Spinal cord (tissue), 10 donors: ENCODE results near the gene MRPL10. TPM values are rescaled to one million over a fixed set of nuclear protein-coding genes. Genes with fewer than 3 reads are reported as not detected.
A peak's percentile ranks its signal among the peaks of the same experiment; 100 is the strongest.

Experiments used
- DNase-seq, 6 donors: peaks; one replicate each; pipeline versions ENCODE4 v3.0.0 to v3.0.0-alpha.2; 2013 to 2015; ENCODE audit warnings: low spot score in 6 of 6, low read depth in 4 of 6
- H3K27ac ChIP-seq: one replicate; pipeline ENCODE4 v1.5.1; 2013; ENCODE audit warnings: low read depth, low read length, control low read depth
- H3K27me3 ChIP-seq: one replicate; pipeline ENCODE4 v1.6.1; 2013; ENCODE audit warnings: low read length; ENCODE audit not compliant: control insufficient read depth, insufficient read depth
- H3K36me3 ChIP-seq: one replicate; pipeline ENCODE4 v1.6.1; 2013; ENCODE audit warnings: low read length; ENCODE audit not compliant: control insufficient read depth, insufficient read depth
- H3K4me1 ChIP-seq: one replicate; pipeline ENCODE4 v1.6.1; 2013; ENCODE audit warnings: low read length; ENCODE audit not compliant: control insufficient read depth, insufficient read depth
- H3K4me3 ChIP-seq: one replicate; pipeline ENCODE4 v1.5.1; 2013; ENCODE audit warnings: low read depth, low read length, control low read depth
- H3K9me3 ChIP-seq: one replicate; pipeline ENCODE4 v1.6.1; 2013; ENCODE audit warnings: low read length; ENCODE audit not compliant: control insufficient read depth, insufficient read depth
- WGBS: methylation state at CpG from one replicate; pipeline ENCODE4 v1.1.5; 2013; ENCODE audit warnings: missing lambda C conversion rate; ENCODE audit not compliant: insufficient coverage; 5-methylcytosine and 5-hydroxymethylcytosine counted together
- polyA plus RNA-seq, 2 donors: library from polyadenylated mRNA; unstranded; fragments of 120-200 nt; gene quantifications; one replicate each; pipeline ENCODE4 v1.2.1, GENCODE V29; 2013; ENCODE audit not compliant: insufficient read length in 2 of 2
- total RNA-seq, 2 donors: library from RNA; depleted of rRNA in 1 of 2; stranded (reverse); fragments of 120-200 nt in 1 of 2; fragments of >200 nt in 1 of 2; gene quantifications; one replicate each; pipeline versions ENCODE4 v1.2.3 to v1.2.4, GENCODE V29; 2013 to 2014
- donor health status: healthy.

Gene MRPL10
- total and polyA plus RNA-seq, 4 donors = 10.6 to 40.8 (median 33.8) TPM

GRCh38 chr17:47848198-47848513 is 16.8 kb upstream of the MRPL10 start:
- Histone ChIP-seq H3K36me3 (peaks cover 3% of the 10 kb centered on the region), H3K27ac (no peak overlapping the region), H3K4me1 (peaks cover 40% of the 10 kb centered on the region), H3K4me3 (no peak overlapping the region), H3K9me3 (no peaks in the 10 kb centered on the region), H3K27me3 (peaks cover 80% of the 10 kb centered on the region)
- WGBS = 9% methylated on average over 20 of the region's 23 CpGs
- DNase-seq = no peak

DNA sequence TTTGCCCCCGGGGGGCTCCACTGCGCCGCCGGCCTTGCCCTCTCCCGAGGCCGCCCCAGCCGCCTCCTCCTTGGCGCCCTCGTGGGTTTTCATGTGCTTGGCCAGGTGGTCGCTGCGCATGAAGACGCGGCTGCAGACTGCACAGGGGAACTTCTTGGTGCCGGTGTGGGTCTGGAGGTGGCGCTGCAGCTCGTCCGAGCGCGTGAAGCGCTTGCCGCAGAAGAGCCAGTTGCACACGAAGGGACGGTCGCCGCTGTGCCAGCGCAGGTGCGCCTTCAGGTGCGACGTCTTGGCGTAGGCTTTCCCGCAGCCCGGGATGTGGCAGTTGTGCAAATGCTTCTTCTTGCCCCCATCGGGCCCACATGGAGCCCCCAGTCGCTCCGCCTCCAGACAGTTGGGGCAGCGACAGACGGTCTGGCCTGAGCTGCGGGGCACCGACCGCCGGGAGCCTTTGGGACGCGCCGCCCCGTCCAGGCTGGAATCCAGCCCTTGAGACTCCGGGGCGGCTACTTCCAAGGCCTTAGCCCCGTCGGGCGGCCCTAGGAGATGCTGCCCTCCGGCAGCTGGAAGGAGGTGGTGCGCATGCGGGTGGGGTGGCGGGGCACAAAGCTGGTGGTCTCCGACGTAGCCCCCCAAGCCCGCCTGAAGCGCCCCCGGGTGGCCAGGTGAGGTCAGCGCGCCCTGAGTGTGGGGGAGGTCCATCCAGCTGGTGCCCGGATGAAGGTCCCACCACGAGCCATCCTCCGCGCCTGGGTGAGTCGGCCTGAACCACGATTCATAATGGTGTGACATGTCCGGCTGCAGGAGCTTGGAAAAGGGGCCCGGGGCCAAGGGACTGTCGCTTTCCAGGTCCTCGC is 16.2 kb upstream of the MRPL10 start:
- H3K27ac ChIP-seq = no peak overlapping the region
- peaks cover 74% of the 10 kb centered on the region for H3K27me3 ChIP-seq
- 9% methylated on average over 71 of the region's 71 CpGs for WGBS
- no peak overlapping the region for H3K4me3 ChIP-seq
- peak in 1 of 6 donors; percentile 34 for DNase-seq
- H3K4me1 ChIP-seq = peaks cover 42% of the 10 kb centered on the region
- H3K9me3 ChIP-seq = no peaks in the 10 kb centered on the region
- peaks cover 3% of the 10 kb centered on the region for H3K36me3 ChIP-seq

DNA sequence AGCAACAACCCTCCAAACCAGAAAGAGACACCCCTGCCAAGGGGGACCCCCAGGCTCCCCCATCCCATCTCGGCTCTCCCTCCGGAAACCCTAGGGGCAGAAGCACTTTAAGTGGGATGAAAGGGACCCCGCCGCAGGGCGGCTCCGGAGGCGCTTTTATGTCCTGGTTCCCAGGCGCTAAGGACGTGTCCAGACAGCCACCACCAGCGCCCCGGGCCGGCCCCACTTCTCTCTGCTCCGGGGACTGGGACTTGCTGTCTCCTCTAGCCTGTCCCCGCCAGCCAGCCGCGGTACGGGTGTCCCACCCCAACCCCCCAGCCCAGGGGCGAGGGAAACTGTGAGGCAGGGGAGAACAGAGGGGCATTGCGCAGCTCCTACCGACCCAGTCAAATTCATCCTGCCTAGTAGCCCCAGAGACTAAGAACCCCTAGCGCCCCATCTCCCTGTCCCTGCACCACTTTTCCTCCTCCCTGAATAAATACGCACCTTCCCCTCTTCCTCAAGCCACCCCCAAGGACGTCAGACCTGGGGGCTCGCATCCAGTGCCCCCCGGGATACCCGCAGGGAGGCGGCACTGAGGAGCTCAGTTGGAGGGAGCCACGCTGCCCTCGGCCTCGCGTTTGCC is 15.5 kb upstream of the MRPL10 start:
- DNase-seq = peak in 1 of 6 donors; percentile 30
- no peak overlapping the region for H3K27ac ChIP-seq
- H3K4me3 ChIP-seq = no peak overlapping the region
- H3K27me3 ChIP-seq = peaks cover 66% of the 10 kb centered on the region
- H3K36me3 ChIP-seq = peaks cover 3% of the 10 kb centered on the region
- no peaks in the 10 kb centered on the region for H3K9me3 ChIP-seq
- 3% methylated on average over 29 of the region's 31 CpGs for WGBS
- peaks cover 38% of the 10 kb centered on the region for H3K4me1 ChIP-seq

DNA sequence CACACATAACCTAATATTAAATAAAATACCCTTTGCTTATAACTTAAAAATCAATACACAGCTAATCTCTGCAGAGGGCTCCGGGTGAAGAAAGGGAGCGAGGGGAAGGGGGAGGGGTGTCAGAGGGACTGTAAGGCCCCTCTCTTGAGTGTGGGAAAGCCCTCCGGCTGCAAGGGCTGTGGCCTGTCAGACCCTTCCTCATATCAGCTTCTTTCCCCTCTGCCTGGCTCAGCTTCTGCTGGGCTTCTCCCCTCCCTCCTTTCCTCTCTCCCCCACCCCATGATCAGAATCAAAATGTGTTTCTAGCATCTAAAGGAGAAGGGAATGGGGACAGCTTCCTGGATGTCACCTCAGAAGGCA is 14.4 kb upstream of the MRPL10 start:
- no peak for DNase-seq
- Histone ChIP-seq H3K27me3 (peaks cover 56% of the 10 kb centered on the region), H3K36me3 (peaks cover 3% of the 10 kb centered on the region), H3K4me3 (no peak overlapping the region), H3K27ac (no peak overlapping the region), H3K9me3 (no peaks in the 10 kb centered on the region), H3K4me1 (peaks cover 38% of the 10 kb centered on the region)
- WGBS = no CpG with 5 or more reads among the region's 3 CpGs

DNA sequence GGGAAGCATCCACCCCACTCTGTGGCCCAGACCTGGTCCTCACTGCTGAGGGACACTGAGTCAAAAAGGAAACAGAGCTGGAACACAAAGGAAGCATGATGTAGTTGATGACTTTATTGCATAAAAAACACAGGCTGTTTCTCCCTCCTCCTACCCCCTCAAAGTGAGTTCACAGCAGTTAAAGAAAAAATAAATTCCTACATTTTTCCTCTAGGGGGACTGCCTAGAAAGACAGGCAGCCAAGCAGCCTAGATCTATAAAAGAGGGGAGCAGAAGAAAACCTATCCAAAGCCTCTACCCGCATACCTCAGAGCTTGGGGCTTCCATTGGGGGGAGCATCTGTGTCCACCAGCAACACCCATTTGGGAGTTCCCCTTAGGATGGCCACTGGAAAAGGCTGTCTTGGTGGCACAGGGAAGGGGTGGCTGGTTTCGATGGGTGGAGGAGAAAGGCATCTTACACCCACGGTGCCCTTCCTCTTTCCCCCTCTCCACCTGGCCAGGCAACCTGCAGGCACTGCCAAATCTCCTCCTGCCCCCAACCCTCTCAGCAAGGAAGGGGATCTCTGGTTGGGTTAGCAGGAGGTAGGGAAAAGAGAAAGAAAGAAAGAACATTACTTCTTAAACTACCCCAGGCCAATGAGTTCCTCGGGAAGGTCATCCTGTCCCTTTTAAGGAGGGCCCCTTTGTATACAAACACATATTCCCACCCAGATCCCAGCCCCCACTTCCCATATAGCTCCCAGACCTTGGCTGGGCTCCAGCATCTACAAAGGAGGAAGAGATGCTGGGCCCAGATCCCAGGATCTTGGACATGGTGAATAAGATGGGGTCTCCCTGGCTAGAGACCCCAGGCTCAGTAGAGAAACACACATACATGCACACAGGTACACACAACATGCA is 13.7 kb upstream of the MRPL10 start:
- peaks cover 42% of the 10 kb centered on the region for H3K4me1 ChIP-seq
- peak in 1 of 6 donors; percentile 23 for DNase-seq
- no peaks in the 10 kb centered on the region for H3K9me3 ChIP-seq
- 40% methylated on average over 1 of the region's 4 CpGs for WGBS
- no peak overlapping the region for H3K27ac ChIP-seq
- H3K27me3 ChIP-seq = peaks cover 49% of the 10 kb centered on the region
- H3K4me3 ChIP-seq = no peak overlapping the region
- peaks cover 3% of the 10 kb centered on the region for H3K36me3 ChIP-seq

- Histone ChIP-seq H3K4me3 (no peak overlapping the region), H3K27me3 (peaks cover 41% of the 10 kb centered on the region)
- no CpG with 5 or more reads among the region's 5 CpGs for WGBS
Measured at GRCh38 chr17:47844227-47844626, 12.9 kb upstream of the MRPL10 start.

DNA sequence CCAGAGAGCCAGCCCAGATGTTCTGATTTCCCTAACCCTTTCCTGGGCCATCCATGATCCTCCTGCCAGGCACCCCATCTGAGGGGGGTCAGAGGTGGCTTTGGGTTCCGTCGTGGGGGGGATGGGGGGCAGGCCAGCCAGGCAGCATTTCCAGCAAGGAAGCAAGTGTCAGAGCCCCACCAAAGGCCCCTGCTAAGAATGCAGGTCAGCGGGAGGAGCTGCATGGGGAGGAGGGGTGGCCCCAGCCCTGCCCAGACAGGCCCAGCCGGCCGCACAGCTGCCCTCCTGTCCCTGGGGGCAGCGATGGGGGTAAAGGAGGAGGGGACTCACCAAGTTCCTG is 12.0 kb upstream of the MRPL10 start:
- peaks cover 57% of the 10 kb centered on the region for H3K4me1 ChIP-seq
- 18% methylated on average over 3 of the region's 6 CpGs for WGBS

More at GRCh38 chr17:47844227-47844626, 12.9 kb upstream of the MRPL10 start:
- Histone ChIP-seq H3K36me3 (peaks cover 6% of the 10 kb centered on the region), H3K27ac (no peak overlapping the region), H3K4me1 (peaks cover 50% of the 10 kb centered on the region), H3K9me3 (no peaks in the 10 kb centered on the region)
- DNase-seq = no peak

GRCh38 chr17:47841488-47842291 is 10.3 kb upstream of the MRPL10 start:
- Histone ChIP-seq H3K9me3 (no peaks in the 10 kb centered on the region), H3K4me1 (peaks cover 50% of the 10 kb centered on the region), H3K36me3 (peaks cover 27% of the 10 kb centered on the region), H3K27ac (peak overlapping the region; percentile 76), H3K27me3 (peaks cover 15% of the 10 kb centered on the region), H3K4me3 (peak overlapping the region; percentile 90)
- no peak for DNase-seq
- 47% methylated on average over 7 of the region's 16 CpGs for WGBS

More for the DNA sequence above, 12.0 kb upstream of the MRPL10 start:
- Histone ChIP-seq H3K27ac (no peak overlapping the region), H3K27me3 (peaks cover 32% of the 10 kb centered on the region), H3K9me3 (no peaks in the 10 kb centered on the region), H3K4me3 (no peak overlapping the region), H3K36me3 (peaks cover 13% of the 10 kb centered on the region)
- DNase-seq = no peak
